Measurements from ENCODE around the gene KCNK10. TPM values are rescaled to one million over a fixed set of nuclear protein-coding genes. Genes with fewer than 3 reads are reported as not detected.

Gene KCNK10
- total RNA-seq, 1 donor from 2014 or later: 0.60 TPM

DNA sequence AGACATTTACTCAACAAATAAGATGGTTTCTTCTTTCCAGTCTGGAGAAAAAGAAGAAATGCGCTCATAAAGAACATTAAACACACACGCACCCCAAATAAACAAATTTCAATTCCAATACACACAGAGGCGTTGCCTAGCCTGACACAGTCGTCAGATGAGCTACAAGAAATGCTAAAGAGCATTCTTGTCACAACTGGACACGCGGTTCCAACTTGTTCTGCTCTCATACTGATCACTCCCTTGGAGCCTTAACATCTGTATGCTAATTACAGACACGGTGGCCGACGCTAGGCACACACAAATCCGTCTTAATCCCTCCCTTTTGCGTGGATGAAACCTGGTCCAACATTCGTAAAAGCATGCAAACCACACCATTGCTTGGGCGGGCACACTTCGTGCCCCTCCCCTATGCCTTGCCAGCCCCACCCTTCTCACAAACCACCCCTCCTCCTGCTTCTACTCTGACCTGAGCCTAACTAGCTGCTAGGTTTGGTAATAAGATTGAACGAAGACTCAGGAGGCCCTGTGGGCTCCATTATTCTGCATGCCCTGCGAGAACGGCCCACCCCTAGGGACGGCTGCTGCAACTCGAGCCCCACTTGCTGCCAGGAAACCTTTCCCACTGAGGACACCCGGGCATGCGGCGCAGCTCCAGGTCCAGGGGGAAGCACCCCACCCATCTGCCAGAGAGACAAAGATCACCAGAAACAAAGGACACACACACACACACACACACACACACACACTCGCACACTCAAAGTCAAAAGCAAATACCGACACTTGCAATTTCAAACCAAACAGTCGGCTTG is 1.2 kb downstream of the KCNK10 start:
- DNase-seq (ENCODE audit: low spot score): no peak

DNA sequence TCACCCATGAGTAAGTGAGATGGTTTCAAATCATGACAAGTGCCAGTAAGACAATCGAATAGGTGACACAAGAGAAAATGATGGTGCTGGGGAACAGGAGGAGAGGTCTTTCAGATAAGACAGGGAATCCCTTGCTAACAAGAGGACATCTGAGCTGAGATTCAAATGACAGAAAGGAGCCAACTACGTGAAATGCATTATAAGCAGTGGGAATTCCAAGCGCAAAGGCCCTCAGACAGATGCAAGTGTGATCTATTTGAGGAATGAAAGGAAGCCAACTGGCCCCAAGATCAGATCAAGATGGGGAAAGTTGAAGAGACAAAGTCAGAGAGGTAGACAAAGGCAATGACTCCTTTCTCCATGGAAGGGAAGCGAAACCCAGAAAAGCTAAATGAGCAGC is 4.7 kb downstream of the KCNK10 start:
- DNase-seq (ENCODE audit: low spot score): no peak

DNA sequence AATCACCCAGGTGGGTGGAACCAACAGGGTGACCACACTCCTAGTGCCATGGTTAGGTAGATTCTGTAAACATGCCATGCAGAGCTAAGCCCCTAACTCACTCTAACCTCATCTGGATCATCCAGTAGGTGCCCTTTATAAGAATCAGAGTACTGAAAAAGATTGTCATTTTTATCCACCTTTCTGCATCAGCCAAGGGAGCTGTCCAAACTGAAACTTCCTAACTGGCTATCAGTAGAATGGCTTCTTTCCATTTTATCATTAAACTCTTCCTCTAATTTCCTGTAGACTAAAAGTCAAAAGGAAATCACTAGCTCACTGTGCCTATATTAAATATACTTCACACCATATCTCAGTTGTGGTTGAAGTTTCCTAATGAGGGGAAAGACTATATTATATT is 6.5 kb downstream of the KCNK10 start:
- DNase-seq (ENCODE audit: low spot score): no peak

DNA sequence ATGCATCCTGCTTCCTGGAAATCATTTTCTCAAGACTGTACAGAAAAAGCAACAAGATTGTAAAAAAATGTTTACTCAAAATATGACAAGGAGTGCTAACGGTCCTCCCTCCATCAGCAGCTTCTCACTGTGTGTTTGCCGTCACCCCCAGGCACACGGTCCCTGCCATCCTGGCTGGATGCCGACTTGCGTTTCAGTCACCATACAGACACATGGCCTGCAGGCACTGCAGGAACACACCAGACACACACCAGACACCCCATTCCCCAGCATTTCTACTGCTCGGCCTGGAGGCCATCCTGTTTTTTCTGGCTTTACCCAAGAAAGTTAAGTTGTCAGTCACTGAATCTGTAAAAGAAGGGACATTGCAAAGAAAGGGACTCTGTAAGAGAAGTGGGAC is 10.8 kb downstream of the KCNK10 start:
- DNase-seq (ENCODE audit: low spot score): no peak

DNA sequence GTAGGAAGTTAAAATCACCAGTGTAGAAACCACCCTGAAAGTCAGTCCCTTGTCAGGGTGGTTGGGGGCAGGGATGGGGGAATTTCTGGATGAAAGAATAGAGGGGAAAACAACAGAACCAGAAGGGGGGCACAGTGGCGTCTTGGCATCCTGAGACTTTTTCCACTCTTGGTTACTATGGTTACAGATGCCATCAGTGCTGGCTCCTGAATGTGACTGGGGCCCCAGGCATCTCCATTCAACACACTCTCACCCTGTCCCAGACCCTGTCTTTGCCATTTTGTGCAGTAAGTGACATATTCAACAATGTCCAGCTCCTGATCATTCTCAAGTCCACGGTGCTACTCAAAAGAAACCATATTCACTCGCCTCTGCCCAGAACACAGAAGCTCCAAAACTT is 11.3 kb downstream of the KCNK10 start:
- no peak for DNase-seq (ENCODE audit: low spot score)

DNA sequence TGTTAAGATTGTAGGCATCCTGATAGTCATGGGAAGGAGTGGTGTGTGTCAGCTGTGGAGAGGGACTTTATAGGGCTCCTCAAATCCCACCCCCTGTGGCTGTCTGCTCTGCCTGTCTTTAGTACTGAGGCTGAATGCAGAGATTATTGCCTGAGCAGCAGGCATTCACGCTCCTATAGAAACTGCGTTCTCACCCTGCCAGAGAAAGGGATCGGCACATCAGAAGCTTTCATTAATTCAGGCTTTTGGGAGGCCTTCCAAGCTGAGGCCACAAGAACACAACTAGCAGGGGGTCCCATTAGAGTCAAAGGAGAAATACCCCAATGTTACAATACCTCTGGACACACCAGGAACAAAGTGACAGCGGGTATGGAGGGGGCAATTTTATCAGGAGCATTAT is 12.6 kb downstream of the KCNK10 start:
- no peak for DNase-seq (ENCODE audit: low spot score)

DNA sequence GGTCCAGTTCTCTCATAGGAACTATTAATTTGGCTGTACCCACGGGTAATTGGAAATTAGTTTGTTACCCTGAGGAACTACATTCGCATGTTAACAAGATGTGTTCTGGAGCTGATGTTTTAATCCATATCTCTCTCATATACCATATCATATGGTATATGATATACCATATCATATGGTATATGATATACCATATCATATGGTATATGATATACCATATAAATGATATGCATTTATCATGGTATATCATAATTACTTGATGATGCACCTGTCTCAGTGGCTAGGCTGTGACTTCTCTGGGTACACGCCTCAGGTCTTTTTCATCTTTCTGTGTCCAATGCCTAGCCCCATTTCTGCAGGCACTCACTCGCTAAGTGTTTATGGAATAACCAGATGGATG is 13.0 kb downstream of the KCNK10 start:
- DNase-seq (ENCODE audit: low spot score): no peak

DNA sequence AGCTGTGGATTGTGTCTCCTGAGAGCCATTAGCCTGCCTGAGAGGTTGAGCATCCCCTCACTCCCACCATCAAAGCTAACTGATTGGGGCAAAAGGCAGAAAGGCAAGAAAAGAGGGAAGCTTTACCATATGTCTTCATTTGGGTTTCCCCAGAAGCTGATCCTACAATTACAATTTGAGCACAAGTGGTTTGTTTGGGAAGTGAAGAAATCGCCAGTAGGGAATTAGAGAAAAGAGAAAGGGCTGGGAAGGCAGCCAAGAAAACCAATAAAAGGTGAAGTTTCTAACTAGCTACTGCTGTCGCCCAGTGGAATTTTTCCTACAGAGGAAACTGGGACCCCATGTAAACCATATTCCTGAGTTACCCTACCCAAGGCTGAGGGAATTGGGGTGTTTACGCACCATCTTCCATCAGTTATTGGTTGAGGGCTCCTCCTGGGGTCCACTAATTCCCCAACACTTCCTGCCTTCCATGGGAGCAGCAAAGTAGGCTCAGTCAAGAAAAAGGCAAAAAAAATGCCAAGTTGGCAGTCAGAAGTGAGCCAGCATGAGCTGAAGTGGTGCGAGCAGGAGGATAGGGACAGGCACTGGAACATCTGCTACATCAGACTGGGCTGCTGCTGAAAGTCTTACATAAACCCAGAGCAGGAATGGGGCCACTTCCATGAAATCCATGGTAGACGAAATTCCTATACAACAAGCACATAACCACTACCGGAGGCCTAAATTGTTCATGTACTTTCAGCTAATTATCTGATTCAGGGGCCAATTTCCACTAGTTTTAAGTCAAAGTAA is 17.3 kb downstream of the KCNK10 start:
- DNase-seq (ENCODE audit: low spot score): no peak

DNA sequence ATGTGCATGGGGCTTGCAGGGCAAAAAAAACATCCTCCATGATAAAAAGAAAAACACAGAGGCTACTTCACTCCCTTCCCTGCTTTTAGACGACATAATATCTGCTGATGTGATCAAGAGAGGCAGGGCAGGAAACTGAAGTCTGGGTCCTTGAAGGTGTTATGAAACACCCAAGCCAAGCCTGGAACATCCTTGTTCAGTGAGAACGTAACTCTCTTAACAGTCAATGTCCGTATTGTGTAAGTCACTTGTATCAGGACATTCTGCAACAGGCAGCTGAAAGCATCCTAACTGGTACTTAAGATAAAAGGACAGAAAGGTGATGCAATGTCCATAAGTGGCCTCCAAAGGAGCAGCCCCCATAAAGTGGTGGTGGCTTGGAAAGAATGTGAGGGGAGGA is 20.0 kb downstream of the KCNK10 start:
- DNase-seq (ENCODE audit: low spot score): no peak

DNA sequence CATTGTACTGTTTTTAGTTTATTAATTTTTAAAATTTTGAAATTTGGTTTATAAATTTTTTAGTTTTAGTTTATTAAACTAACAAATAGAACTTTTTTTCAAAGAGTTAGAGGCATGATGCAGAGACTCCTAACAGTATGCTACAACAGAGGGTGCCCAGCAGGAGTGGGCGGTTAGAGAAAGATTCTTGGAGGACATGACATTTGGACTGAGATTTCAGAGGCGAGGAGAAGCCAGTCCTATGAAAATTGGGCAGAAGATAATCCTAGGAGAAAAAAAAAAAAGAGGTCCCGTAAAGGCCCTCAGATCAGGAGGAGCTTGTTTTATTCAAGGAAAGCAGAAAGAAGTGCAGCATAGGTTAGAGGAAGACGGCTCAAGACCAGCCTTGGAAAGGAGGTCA is 21.7 kb downstream of the KCNK10 start:
- DNase-seq (ENCODE audit: low spot score): no peak

DNA sequence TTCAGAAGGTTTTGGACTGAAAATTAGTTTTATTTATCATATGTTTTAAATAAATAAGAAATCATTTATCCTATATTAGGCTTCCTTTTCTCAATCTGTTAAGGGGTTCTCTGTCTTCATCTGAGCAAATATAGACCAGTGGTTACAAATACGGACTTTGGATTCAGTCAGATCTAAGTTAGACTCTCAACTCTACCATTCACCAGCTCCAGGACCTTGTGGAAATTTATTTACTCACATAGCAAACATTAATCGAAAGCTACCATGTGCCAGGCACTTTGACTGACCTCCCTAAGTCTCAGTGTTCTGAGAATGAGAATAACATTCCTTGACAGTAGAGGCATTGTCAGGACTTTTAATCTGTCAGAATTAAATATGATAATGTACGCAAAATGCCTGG is 22.3 kb downstream of the KCNK10 start:
- DNase-seq (ENCODE audit: low spot score): peak; percentile 51

DNA sequence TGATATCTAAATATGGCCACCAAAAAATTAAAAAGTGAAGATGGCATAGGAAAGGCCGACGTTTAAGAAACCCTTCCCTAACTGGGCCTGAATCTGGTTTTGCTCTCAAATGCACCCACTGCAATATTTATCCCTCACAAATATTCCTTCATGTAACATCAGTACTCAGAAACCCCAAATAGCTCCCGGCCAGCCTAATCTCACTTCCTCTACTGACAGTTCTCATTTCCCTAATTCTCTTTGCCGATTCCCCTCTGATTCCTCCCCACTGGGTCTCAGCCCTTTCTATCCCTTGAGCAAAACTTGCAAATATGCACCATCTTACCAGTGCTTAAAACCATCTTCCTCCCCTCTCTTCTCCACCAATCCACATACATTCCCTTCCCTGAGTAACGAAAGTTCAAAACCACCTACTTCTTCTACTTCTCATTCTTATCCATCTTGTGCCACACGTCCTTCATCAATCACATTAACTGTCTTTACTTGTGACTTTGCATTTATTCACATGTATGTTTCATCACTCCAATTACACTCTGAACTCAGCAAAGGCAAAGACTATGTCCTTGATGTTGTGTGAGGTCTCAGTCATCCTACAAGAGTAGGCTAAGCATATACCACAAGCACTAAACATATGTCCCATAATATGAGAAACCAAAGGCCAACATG is 23.1 kb downstream of the KCNK10 start:
- DNase-seq (ENCODE audit: low spot score): no peak

DNA sequence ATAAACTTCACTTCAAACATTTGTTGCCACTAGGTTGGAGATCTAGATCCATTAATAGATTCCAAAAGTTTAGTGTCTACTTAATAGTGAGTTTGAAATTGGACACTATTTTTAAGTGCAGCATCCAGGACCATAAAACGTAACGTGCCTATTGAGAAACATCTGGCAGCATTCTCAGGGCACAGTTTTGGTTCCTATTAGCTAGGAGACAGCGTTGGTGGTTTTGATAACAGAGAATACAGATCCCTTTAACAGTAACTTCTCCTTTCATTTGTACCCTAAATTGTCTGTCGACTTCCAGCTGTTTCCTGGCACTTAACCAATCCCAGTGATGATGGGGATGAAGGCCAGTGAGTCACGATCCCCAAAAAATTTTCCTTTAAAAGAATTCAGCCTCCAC is 25.8 kb downstream of the KCNK10 start:
- no peak for DNase-seq (ENCODE audit: low spot score)

DNA sequence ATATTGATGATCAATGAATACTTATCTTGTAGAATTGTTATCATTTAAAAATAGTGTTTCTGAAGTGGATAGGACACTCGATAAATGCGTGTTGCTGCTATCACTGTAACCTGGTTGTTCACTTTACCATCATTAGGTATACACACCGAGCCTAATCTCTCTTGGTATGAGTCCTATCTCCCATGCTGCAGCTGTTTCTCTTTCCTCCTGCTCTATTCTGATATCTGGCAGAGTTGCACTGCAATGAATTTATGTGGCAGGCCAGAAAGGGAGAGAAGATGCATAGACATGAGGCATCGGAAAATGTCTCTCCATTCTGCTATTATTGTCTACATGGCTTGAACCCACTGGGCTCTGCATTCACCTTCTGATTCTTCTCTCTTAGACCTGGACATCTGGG is 26.7 kb downstream of the KCNK10 start:
- no peak for DNase-seq (ENCODE audit: low spot score)

DNA sequence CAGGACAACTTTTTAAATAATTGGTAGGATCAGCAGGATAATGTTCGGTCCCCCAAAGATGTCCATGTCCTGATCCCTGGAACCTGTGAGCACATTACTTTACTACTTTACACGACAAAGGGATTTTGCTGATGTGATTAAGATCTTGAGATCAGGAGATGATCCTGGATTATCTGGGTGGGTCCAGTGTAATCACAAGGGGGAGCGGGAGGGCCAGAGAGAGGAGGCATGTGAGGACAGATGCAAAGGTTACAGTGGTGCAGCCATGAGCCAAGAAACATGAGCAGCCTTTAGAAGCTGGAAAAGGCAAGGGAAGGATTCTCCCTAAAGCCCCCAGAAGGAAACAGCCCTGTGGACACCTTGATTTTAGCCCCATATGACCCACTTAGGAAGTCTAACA is 33.1 kb downstream of the KCNK10 start:
- no peak for DNase-seq (ENCODE audit: low spot score)

DNA sequence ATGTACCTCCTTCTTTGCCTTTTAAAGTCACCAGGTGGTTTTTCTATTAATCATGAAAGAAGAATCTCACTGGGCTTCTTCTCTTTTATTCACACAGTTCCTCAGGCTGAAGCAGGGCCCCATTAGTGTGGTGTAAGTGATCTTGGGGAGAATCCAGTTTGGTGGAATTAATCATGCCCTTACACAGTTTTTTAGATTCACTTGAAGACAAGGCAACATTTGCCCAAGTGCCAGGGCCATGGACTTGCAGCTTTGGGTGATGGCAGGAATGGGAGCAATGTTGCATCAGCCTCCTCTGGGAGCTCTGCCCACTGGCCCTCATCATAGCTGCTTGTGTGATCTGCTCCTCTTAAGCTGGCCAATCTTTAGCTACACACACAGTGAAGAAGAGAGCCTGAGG is 33.8 kb downstream of the KCNK10 start:
- DNase-seq (ENCODE audit: low spot score): no peak

DNA sequence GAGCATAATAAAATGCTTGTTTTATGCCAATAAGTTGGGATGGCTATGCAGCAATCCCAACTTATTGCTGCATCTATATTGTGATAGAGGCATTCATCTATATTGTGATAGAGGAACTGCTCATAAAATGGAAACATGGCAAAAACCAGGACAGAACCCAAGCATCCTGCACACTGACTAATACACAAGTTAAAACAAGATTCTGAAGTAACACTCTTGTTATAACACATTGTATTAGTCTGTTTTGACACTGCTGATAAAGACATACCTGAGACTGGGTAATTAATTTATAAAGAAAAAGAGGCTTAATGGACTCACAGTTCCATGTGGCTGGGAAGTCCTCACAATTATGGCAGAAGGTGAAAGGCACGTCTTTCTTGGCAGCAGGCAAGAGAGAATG is 36.8 kb downstream of the KCNK10 start:
- DNase-seq (ENCODE audit: low spot score): no peak

DNA sequence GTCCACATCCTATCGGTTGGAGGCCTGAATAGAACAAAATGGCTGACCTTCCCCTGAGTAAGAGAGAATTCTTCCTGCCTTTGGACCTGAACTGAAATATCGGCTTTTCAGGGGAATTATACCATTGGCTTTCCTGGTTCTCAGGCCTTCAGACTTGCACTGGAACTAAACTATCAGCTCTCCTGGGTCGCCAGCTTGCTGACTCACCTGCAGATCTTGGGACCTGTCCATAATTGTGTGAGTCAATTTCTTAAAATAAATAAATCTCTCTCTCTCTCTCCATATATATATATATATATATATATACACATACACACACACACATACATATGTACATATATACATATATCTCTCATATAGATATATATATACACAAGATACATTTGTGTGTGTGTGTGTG is 41.6 kb downstream of the KCNK10 start:
- DNase-seq (ENCODE audit: low spot score): no peak

DNA sequence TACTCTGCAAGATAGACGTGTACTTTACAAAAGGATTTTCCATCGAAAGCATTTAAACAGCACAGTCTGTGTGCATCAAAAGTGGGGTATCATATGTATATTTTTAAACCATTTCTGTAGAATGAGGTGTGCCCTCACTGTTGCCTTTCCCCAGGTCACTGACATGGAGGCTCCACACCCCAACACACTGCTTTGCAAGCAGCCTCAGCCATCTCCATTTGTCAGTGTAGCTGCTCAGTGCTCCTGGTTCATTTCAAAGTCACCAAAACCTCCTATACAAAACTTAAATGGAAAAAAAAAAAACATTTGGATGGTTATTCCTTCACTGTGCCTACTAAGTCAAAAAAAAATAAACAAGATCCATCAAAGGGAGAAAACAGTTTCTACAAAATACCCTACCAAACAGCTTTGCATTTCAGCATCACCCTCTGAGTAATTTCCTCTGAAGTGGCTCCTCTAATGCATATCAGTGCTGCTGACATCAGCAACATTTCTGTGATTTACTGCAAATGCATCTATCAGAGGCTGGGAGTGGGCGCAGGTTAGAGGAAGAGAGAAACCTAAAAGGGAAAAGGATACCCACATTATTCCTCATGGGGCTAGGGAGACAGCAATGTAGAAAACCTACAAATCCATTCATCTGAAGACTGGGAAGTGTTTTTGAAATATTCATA is 46.0 kb downstream of the KCNK10 start:
- DNase-seq (ENCODE audit: low spot score): no peak

DNA sequence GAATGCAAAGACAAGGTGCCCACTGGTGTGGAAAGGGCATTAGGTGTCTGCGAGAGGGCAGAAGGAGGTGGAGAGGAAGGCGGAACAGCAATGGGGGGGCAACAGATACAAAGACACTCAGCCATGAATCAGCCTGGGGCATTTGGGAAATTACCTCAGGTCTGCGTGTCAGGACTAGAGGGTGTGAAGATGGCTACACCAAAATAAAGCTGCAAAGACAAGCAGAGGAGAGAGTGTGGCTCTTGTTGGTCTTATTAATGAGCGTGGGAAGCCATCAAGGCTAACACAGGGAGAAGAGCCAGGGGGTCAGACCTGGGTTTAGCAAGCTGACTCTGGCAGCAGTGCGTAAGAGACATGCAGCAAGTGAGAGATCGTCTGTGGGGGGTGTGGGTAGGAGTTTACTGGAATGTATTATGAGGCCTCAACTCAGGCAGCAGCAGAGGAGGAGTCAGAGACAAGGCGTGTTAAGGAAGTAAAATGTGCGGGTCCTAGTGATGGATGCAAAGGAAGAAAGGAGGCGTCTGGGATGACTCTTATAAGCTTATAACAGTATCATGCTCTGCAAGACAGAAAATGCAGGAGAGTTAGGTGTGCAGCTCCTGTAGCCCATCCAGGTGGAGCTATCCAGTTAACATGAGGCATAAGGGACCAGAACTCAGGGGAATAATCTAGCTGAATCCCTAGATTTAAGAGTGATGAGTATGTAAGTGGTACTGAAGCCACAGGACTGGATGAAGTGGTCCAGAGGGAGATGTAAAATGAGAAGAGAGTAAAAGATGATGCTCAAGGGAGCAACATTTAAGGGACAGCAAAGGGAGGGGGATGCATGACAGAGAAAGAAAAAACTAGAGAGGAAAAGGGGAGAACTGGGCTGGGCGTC is 50.4 kb downstream of the KCNK10 start:
- DNase-seq (ENCODE audit: low spot score): no peak

DNA sequence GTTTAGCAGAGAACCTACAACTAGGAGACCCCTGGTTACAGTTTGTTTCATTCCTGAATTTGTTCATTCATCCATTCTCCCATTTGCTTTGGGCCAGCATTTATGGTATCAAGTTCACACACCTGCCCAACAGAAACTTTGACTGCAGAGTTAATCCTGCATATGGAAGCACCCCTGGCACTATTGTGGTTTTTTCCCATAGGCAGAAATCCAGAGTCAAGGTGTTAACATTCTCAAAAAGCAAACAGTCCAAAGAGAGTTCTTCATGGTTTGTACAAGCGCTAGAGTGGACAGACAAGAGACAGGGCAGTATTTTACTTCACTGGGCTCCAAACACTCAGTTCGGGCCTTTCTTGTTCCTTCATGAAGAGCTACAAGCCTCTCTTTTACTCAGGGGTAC is 51.9 kb downstream of the KCNK10 start:
- no peak for DNase-seq (ENCODE audit: low spot score)

Measured in mucosa of gallbladder (tissue), 1 donor.